Loucy (cell line): Measurements from ENCODE around the gene TBCB.

Experiments used
- H2AFZ ChIP-seq: fragments of 200-600 bp; sonication (generic); 2 replicates; pipeline ENCODE4 v1.6.0; 2016; ENCODE audit warnings: antibody characterized with exemption, mild to moderate bottlenecking, low read length, moderate library complexity
- H3F3A ChIP-seq: fragments of 200-600 bp; 2 replicates; pipeline ENCODE4 v1.6.0; 2016; ENCODE audit warnings: antibody characterized with exemption, low read depth, mild to moderate bottlenecking
- H3K27me3 ChIP-seq: fragments of 200-600 bp; sonication (generic); 2 replicates; pipeline ENCODE4 v1.6.1; 2014; ENCODE audit warnings: low read length, mild to moderate bottlenecking; ENCODE audit not compliant: insufficient read depth, poor library complexity, severe bottlenecking
- H3K36me3 ChIP-seq: fragments of 200-600 bp; sonication (generic); 2 replicates; pipeline ENCODE4 v1.6.1; 2016; ENCODE audit warnings: low read length; ENCODE audit not compliant: insufficient read depth
- H3K4me1 ChIP-seq: fragments of 200-600 bp; sonication (generic); 2 replicates; pipeline ENCODE4 v1.5.1; 2014; ENCODE audit warnings: low read length, mild to moderate bottlenecking; ENCODE audit not compliant: insufficient read depth, poor library complexity, severe bottlenecking
- H3K4me2 ChIP-seq: fragments of 200-600 bp; sonication (generic); 2 replicates; pipeline ENCODE4 v1.6.0; 2014; ENCODE audit warnings: antibody characterized with exemption, low read length, low read depth, mild to moderate bottlenecking; ENCODE audit not compliant: poor library complexity, severe bottlenecking
- H3K4me3 ChIP-seq: fragments of 200-600 bp; sonication (generic); 2 replicates; pipeline ENCODE4 v1.5.1; 2014; ENCODE audit warnings: low read length, mild to moderate bottlenecking, mixed read lengths; ENCODE audit not compliant: poor library complexity, severe bottlenecking
- H3K79me2 ChIP-seq: fragments of 200-600 bp; sonication (generic); 2 replicates; pipeline ENCODE4 v1.6.1; 2014; ENCODE audit warnings: low read length; ENCODE audit not compliant: insufficient read depth
- H3K9ac ChIP-seq: fragments of 200-600 bp; sonication (generic); 2 replicates; pipeline ENCODE4 v1.6.0; 2014; ENCODE audit warnings: mild to moderate bottlenecking, low read depth, low read length, moderate library complexity; ENCODE audit not compliant: poor library complexity, severe bottlenecking
- H3K9me2 ChIP-seq: fragments of 200-600 bp; sonication (generic); replicated peaks from 2 replicates; pipeline ENCODE4 v1.6.1; 2016; ENCODE audit warnings: low read depth, low read length, mixed read lengths
- H3K9me3 ChIP-seq: fragments of 200-600 bp; sonication (generic); 2 replicates; pipeline ENCODE4 v1.6.1; 2014; ENCODE audit warnings: mild to moderate bottlenecking, antibody characterized with exemption, low read length, low read depth; ENCODE audit not compliant: insufficient read depth
- H4K20me1 ChIP-seq: fragments of 200-600 bp; sonication (generic); 2 replicates; pipeline ENCODE4 v1.6.0; 2014; ENCODE audit warnings: antibody characterized with exemption, low read length, mild to moderate bottlenecking; ENCODE audit not compliant: insufficient read depth, poor library complexity, severe bottlenecking
- EZH2phosphoT487 ChIP-seq: fragments of 200-600 bp; IDR thresholded peaks from 2 replicates; pipeline ENCODE4 v1.6.1; 2018; ENCODE audit warnings: antibody characterized with exemption, mild to moderate bottlenecking, moderate library complexity, borderline replicate concordance
- TF ChIP-seq, protein P1 (sequence below): fragments of 200-600 bp; sonication (generic); conservative IDR thresholded peaks from 2 replicates; pipeline ENCODE4 v1.5.1; 2014; ENCODE audit warnings: mild to moderate bottlenecking, antibody characterized with exemption, low read length

Gene TBCB

DNA sequence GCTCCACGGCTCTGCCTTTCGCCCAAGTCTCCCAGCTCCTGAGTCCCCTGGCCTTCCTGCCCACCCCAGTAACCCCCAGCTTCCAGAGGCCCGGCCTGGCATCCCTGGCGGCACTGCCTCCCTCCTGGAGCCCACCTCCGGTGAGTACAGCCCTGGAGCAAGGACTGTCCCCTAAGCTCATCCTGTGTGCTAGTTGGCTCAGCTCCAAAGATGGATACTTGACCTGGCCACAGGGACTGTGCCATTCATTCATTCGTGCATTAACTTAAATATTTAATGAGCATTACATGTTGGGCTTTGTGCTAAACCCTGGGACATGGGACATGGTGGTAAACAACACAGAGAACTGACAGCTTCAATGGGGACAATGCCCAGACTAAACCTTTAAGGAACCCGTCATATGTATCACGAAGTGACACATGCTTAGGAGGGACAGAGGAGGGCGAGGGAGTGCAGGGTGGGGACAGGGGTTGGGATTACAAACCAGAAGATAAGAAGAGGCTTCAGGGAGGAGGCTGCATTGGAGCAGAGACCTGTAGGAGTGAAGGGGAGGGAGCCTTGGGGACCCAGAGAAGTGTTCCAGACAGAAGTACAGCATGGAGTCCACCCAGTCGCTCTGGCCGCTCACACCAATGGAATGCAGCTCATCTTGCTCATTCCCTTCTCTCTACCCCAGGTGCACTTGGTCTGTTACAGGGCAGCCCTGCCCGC lies 11.3 kb upstream of the TBCB start:
- Histone ChIP-seq H3K79me2 (no peaks in the 10 kb centered on the region), H3K9me3 (no peaks in the 10 kb centered on the region), H3F3A (no peaks in the 10 kb centered on the region), H3K9ac (no peak overlapping the region), H3K9me2 (no peaks in the 10 kb centered on the region), H4K20me1 (no peaks in the 10 kb centered on the region), H2AFZ (no peak overlapping the region), H3K27me3 (no peaks in the 10 kb centered on the region), H3K4me1 (no peaks in the 10 kb centered on the region), H3K4me3 (no peak overlapping the region), H3K36me3 (peaks cover 61% of the 10 kb centered on the region; the same call in 1 of the 2 replicates), H3K4me2 (no peak overlapping the region)
- TF ChIP-seq, protein P1, sequence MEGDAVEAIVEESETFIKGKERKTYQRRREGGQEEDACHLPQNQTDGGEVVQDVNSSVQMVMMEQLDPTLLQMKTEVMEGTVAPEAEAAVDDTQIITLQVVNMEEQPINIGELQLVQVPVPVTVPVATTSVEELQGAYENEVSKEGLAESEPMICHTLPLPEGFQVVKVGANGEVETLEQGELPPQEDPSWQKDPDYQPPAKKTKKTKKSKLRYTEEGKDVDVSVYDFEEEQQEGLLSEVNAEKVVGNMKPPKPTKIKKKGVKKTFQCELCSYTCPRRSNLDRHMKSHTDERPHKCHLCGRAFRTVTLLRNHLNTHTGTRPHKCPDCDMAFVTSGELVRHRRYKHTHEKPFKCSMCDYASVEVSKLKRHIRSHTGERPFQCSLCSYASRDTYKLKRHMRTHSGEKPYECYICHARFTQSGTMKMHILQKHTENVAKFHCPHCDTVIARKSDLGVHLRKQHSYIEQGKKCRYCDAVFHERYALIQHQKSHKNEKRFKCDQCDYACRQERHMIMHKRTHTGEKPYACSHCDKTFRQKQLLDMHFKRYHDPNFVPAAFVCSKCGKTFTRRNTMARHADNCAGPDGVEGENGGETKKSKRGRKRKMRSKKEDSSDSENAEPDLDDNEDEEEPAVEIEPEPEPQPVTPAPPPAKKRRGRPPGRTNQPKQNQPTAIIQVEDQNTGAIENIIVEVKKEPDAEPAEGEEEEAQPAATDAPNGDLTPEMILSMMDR, result no peak
- no peak for TF ChIP-seq EZH2phosphoT487

DNA sequence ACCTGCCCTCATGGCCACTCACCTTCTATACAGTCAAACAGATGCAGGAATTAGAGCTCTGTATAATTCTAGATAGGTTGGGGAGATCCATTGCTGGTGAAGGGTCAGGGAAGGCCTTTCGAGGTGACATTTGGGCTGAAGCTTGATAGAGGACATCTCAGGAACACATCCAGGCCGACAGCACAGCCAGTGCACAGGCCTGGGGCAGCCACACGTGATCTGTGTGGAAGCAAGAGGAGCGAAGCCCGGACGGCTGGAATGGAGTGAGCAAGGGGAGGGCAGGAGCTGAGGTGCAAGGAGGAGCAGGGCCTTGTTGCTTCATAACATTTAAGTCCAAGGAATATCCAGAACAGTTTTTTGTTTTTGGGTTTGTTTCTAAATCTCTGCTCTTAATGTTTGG lies 8.8 kb upstream of the TBCB start:
- Histone ChIP-seq H3K79me2 (no peaks in the 10 kb centered on the region), H3K9ac (no peak overlapping the region), H3K27me3 (no peaks in the 10 kb centered on the region), H4K20me1 (no peaks in the 10 kb centered on the region), H3K4me2 (no peak overlapping the region), H3K4me3 (no peak overlapping the region), H3K4me1 (no peaks in the 10 kb centered on the region), H3K9me3 (no peaks in the 10 kb centered on the region), H2AFZ (no peak overlapping the region), H3F3A (no peaks in the 10 kb centered on the region), H3K36me3 (peaks cover 37% of the 10 kb centered on the region; the same call in 1 of the 2 replicates), H3K9me2 (no peaks in the 10 kb centered on the region)
- TF ChIP-seq, protein P1, result no peak
- no peak for TF ChIP-seq EZH2phosphoT487

DNA sequence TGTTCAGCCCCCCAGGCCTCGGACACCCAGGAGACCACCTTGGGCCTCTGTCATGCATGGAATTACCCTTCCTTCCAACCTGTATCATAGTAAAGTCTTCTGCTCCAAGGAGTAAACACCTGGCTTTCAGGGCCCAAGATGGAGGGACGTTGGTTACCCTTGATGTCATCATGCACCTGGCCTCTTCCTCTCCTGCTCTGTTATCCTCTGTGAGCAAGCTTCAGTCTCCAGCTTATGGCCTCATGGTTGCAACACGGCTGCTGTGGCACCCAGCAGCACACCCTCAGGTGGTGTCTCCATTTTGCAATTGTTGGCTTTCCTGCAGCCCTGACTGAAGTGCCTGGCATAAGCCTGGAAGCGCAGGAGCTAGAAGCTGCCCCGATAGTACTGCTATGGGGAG lies 8.3 kb upstream of the TBCB start:
- H3K4me2 ChIP-seq, result no peak overlapping the region
- H3K27me3 ChIP-seq, result no peaks in the 10 kb centered on the region
- H3K4me3 ChIP-seq, result no peak overlapping the region
- H4K20me1 ChIP-seq, result no peaks in the 10 kb centered on the region
- H3K79me2 ChIP-seq, result no peaks in the 10 kb centered on the region
- peaks cover 32% of the 10 kb centered on the region; the same call in 1 of the 2 replicates for H3K36me3 ChIP-seq
- TF ChIP-seq, protein P1, result no peak
- TF ChIP-seq EZH2phosphoT487, result no peak
- H3K4me1 ChIP-seq, result no peaks in the 10 kb centered on the region
- H3F3A ChIP-seq, result no peaks in the 10 kb centered on the region
- H2AFZ ChIP-seq, result no peak overlapping the region
- no peaks in the 10 kb centered on the region for H3K9me2 ChIP-seq
- H3K9me3 ChIP-seq, result no peaks in the 10 kb centered on the region
- H3K9ac ChIP-seq, result no peak overlapping the region
